NB4 (cell line): ENCODE data around the gene ENTPD5.

Experiments used
- TF ChIP-seq, protein P1 (sequence below): IDR thresholded peaks from one replicate; pipeline ENCODE4 v1.5.1; 2012; ENCODE audit warnings: low read depth, low read length
- TF ChIP-seq, protein P2 (sequence below): IDR thresholded peaks from 2 replicates; pipeline ENCODE4 v1.6.1; 2011; ENCODE audit warnings: low read depth, low read length

DNA sequence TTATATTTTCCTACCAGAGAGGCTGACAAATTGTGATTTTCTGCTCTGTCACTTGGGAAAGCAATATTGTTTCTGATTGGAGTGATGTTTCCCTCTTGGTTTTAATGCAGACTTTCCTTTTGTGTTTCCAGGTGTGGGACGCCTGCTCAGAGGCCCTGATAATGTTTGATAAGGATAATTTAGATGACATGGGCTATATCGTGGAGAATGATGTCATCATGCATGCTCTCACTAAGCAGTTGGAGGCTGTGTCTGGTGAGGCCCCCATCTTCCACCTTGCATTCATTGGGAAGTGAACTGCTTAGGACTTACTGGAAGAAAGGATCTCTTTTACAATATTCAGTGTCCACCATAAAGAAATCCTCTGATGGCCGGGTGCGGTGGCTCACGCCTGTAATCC, 63.4 kb downstream of the ENTPD5 start:
- TF ChIP-seq, protein P1, sequence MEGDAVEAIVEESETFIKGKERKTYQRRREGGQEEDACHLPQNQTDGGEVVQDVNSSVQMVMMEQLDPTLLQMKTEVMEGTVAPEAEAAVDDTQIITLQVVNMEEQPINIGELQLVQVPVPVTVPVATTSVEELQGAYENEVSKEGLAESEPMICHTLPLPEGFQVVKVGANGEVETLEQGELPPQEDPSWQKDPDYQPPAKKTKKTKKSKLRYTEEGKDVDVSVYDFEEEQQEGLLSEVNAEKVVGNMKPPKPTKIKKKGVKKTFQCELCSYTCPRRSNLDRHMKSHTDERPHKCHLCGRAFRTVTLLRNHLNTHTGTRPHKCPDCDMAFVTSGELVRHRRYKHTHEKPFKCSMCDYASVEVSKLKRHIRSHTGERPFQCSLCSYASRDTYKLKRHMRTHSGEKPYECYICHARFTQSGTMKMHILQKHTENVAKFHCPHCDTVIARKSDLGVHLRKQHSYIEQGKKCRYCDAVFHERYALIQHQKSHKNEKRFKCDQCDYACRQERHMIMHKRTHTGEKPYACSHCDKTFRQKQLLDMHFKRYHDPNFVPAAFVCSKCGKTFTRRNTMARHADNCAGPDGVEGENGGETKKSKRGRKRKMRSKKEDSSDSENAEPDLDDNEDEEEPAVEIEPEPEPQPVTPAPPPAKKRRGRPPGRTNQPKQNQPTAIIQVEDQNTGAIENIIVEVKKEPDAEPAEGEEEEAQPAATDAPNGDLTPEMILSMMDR: no peak
- TF ChIP-seq, protein P2, sequence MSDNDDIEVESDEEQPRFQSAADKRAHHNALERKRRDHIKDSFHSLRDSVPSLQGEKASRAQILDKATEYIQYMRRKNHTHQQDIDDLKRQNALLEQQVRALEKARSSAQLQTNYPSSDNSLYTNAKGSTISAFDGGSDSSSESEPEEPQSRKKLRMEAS: no peak
